HepG2 (cell line): ENCODE data around the gene AKAP12. TPM values are rescaled to one million over a fixed set of nuclear protein-coding genes. Genes with fewer than 3 reads are reported as not detected.
A peak's percentile ranks its signal among the peaks of the same experiment; 100 is the strongest.

Experiments
- E2F1 ChIP-seq: sonication (generic); formaldehyde crosslinking; IDR thresholded peaks from 2 replicates; pipeline ENCODE4 v1.5.0; 2020; ENCODE audit warnings: missing genetic modification reagents
- FOSL1 ChIP-seq: sonication (generic); formaldehyde crosslinking; IDR thresholded peaks from 2 replicates; pipeline ENCODE4 v1.9.0; 2021; ENCODE audit warnings: missing genetic modification reagents, borderline replicate concordance
- HMGA1 ChIP-seq: sonication (generic); formaldehyde crosslinking; conservative IDR thresholded peaks from 2 replicates; pipeline ENCODE4 v1.4.0; 2020; ENCODE audit warnings: missing genetic modification reagents
- NR1H2 ChIP-seq: sonication (generic); formaldehyde crosslinking; IDR thresholded peaks from 2 replicates; pipeline ENCODE4 v1.8.1; 2022; ENCODE audit warnings: low read depth, missing genetic modification reagents, borderline replicate concordance
- NR3C1 ChIP-seq: sonication (generic); formaldehyde crosslinking; IDR thresholded peaks from 2 replicates; pipeline ENCODE4 v1.4.0; 2020; ENCODE audit warnings: missing genetic modification reagents
- PITX1 ChIP-seq: sonication (generic); formaldehyde crosslinking; IDR thresholded peaks from 2 replicates; pipeline ENCODE4 v1.5.1; 2020; ENCODE audit warnings: mild to moderate bottlenecking, missing genetic modification reagents
- SNAPC2 ChIP-seq: sonication (generic); formaldehyde crosslinking; IDR thresholded peaks from 2 replicates; pipeline ENCODE4 v1.8.1; 2022; ENCODE audit warnings: mild to moderate bottlenecking, missing genetic modification reagents
- ZIK1 ChIP-seq: sonication (generic); formaldehyde crosslinking; IDR thresholded peaks from 2 replicates; pipeline ENCODE4 v1.5.0; 2020; ENCODE audit warnings: mild to moderate bottlenecking, low read depth, missing genetic modification reagents, borderline replicate concordance
- ZMYM2 ChIP-seq: sonication (generic); formaldehyde crosslinking; IDR thresholded peaks from 2 replicates; pipeline ENCODE4 v1.8.0; 2022; ENCODE audit warnings: mild to moderate bottlenecking, missing genetic modification reagents
- ZNF34 ChIP-seq: sonication (generic); formaldehyde crosslinking; IDR thresholded peaks from 2 replicates; pipeline ENCODE4 v1.4.0; 2020; ENCODE audit warnings: mild to moderate bottlenecking, missing genetic modification reagents, borderline replicate concordance
- ZNF558 ChIP-seq: sonication (generic); formaldehyde crosslinking; IDR thresholded peaks from 2 replicates; pipeline ENCODE4 v1.9.0; 2022; ENCODE audit warnings: mild to moderate bottlenecking, missing genetic modification reagents, borderline replicate concordance
- ZNF605 ChIP-seq: sonication (generic); formaldehyde crosslinking; IDR thresholded peaks from 2 replicates; pipeline ENCODE4 v1.8.0; 2022; ENCODE audit warnings: mild to moderate bottlenecking, missing genetic modification reagents
- ZNF644 ChIP-seq: IDR thresholded peaks from 2 replicates; pipeline ENCODE4 v1.6.1; 2016; ENCODE audit warnings: low read depth
- ZNF670 ChIP-seq: sonication (generic); formaldehyde crosslinking; IDR thresholded peaks from 2 replicates; pipeline ENCODE4 v1.8.0; 2022; ENCODE audit warnings: mild to moderate bottlenecking, missing genetic modification reagents, borderline replicate concordance
- polyA plus RNA-seq, 8 experiments: library from polyadenylated mRNA; depleted of rRNA in 3 of 8; stranded (reverse) in 7 of 8; unstranded in 1 of 8; fragments of >200 nt; fragmentation: Illumina TruSeq in 4 of 8; extraction: Trizol in 4 of 8; gene quantifications; 2 replicates each; pipeline versions ENCODE4 v1.2.1 to v1.2.3, GENCODE V29; 2011 to 2016; ENCODE audit warnings: low read depth in 4 of 8, missing spikeins in 1 of 8, mixed read lengths in 1 of 8; ENCODE audit not compliant: insufficient read depth in 1 of 8
- total RNA-seq, 5 experiments: library from RNA; depleted of rRNA; stranded (reverse); fragments of >200 nt; fragmentation: Illumina TruSeq; extraction: Trizol; gene quantifications; 2 replicates each; pipeline ENCODE4 v1.2.3, GENCODE V29; 2016; ENCODE audit warnings: low read depth in 1 of 5
- TF ChIP-seq, protein P1 (sequence below): conservative IDR thresholded peaks from 2 replicates; pipeline ENCODE4 v1.6.1; 2018; ENCODE audit warnings: missing genetic modification reagents
- TF ChIP-seq, protein P2 (sequence below): IDR thresholded peaks from 2 replicates; pipeline ENCODE4 v1.6.1; 2018; ENCODE audit warnings: missing genetic modification reagents
- TF ChIP-seq, protein P3 (sequence below): sonication (generic); formaldehyde crosslinking; IDR thresholded peaks from 2 replicates; pipeline ENCODE4 v1.9.0; 2022; ENCODE audit warnings: low read depth, missing genetic modification reagents
- TF ChIP-seq, protein P4 (sequence below): sonication (generic); formaldehyde crosslinking; IDR thresholded peaks from 2 replicates; pipeline ENCODE4 v1.8.0; 2022; ENCODE audit warnings: mild to moderate bottlenecking, missing genetic modification reagents, borderline replicate concordance

Gene AKAP12
- total and polyA plus RNA-seq, 2 of the 13 experiments (the other 11 are each of a cell fraction or from before 2014, with no cell fraction given), result 10.6 to 19.0 TPM

DNA sequence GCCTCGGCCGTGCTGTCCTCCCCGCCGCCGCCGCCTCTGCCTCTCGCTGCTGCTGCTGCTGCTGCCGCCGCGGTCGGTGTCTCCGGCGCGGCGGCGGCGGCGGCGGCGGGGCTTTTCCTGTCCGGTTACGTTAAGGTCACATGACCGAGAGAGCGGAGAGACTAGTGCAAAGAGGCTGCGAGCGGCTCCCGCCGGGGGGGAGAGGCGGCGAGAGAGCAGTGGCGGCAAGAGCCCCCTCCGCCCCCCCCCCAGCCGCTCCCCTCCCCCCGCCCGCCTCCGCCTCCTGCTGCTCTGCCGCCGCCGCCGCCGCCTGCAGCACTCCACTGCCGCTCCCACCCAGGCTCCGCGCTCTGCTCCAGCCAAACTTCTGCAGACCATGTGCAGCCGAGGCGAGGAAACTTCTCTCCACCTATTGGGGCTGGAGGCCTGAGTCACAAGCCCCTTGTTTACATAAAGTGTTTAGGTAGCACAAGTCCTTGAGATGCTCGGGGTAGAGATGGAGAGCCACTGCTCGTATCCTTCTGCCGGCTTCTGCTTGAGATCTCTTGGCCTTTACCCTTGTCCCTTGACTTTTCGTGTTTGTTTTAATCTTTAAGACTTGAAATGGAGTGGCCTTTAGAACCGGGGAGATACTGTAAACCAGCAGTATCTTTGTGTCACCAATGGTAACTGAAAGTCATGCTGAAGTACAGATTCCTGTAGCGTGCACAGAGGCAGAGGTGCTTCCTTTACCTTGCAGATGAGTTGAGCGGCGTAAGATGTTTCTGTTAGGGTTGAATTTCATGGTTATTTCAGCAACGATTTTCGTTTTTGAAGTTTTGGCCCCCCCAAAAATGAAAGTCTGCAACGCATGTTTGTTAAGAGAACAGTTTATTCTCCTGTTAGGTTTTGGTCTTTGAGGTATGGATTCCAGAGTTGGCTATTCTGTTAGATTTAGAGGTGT lies 152.0 kb downstream of the AKAP12 start, which contains the start of gene ZBTB2 (continued):
- TF ChIP-seq, protein P1, sequence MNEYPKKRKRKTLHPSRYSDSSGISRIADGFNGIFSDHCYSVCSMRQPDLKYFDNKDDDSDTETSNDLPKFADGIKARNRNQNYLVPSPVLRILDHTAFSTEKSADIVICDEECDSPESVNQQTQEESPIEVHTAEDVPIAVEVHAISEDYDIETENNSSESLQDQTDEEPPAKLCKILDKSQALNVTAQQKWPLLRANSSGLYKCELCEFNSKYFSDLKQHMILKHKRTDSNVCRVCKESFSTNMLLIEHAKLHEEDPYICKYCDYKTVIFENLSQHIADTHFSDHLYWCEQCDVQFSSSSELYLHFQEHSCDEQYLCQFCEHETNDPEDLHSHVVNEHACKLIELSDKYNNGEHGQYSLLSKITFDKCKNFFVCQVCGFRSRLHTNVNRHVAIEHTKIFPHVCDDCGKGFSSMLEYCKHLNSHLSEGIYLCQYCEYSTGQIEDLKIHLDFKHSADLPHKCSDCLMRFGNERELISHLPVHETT (CRISPR knock-in tag), result no peak
- TF ChIP-seq ZNF670 (CRISPR knock-in tag) (no peak), NR1H2 (CRISPR knock-in tag) (no peak), E2F1 (CRISPR knock-in tag) (no peak), ZNF34 (CRISPR knock-in tag) (no peak), ZMYM2 (no peak), ZNF605 (CRISPR knock-in tag) (no peak), ZIK1 (CRISPR knock-in tag) (no peak), ZNF644 (no peak), ZNF558 (CRISPR knock-in tag) (no peak), SNAPC2 (CRISPR knock-in tag) (peak; percentile 36; the same call in 1 of the 2 replicates), NR3C1 (CRISPR knock-in tag) (no peak), PITX1 (CRISPR knock-in tag) (no peak), HMGA1 (CRISPR knock-in tag) (no peak), FOSL1 (CRISPR knock-in tag) (no peak)
- TF ChIP-seq, protein P2, sequence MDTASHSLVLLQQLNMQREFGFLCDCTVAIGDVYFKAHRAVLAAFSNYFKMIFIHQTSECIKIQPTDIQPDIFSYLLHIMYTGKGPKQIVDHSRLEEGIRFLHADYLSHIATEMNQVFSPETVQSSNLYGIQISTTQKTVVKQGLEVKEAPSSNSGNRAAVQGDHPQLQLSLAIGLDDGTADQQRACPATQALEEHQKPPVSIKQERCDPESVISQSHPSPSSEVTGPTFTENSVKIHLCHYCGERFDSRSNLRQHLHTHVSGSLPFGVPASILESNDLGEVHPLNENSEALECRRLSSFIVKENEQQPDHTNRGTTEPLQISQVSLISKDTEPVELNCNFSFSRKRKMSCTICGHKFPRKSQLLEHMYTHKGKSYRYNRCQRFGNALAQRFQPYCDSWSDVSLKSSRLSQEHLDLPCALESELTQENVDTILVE (CRISPR knock-in tag), result peak; percentile 78
- TF ChIP-seq, protein P3, sequence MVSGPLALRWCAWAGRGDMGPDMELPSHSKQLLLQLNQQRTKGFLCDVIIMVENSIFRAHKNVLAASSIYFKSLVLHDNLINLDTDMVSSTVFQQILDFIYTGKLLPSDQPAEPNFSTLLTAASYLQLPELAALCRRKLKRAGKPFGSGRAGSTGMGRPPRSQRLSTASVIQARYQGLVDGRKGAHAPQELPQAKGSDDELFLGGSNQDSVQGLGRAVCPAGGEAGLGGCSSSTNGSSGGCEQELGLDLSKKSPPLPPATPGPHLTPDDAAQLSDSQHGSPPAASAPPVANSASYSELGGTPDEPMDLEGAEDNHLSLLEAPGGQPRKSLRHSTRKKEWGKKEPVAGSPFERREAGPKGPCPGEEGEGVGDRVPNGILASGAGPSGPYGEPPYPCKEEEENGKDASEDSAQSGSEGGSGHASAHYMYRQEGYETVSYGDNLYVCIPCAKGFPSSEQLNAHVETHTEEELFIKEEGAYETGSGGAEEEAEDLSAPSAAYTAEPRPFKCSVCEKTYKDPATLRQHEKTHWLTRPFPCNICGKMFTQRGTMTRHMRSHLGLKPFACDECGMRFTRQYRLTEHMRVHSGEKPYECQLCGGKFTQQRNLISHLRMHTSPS (CRISPR knock-in tag), result no peak
- TF ChIP-seq, protein P4, sequence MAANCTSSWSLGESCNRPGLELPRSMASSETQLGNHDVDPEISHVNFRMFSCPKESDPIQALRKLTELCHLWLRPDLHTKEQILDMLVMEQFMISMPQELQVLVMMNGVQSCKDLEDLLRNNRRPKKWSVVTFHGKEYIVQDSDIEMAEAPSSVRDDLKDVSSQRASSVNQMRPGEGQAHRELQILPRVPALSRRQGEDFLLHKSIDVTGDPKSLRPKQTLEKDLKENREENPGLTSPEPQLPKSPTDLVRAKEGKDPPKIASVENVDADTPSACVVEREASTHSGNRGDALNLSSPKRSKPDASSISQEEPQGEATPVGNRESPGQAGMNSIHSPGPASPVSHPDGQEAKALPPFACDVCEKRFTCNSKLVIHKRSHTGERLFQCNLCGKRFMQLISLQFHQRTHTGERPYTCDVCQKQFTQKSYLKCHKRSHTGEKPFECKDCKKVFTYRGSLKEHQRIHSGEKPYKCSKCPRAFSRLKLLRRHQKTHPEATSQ (CRISPR knock-in tag), result no peak
